CD4-positive, alpha-beta T cell treated with Interleukin-21 for 1 hour (primary cell): ENCODE results near the gene ADCY10.
"Not testable (repeated sequence)": the region's sequence is repeated elsewhere in the genome, so short reads cannot be mapped to it uniquely, and the experiment has no call there.

Experiments
- DNase-seq: peaks from one replicate; pipeline ENCODE4 v3.0.0-alpha.2; 2020

The ADCY10 gene

DNA sequence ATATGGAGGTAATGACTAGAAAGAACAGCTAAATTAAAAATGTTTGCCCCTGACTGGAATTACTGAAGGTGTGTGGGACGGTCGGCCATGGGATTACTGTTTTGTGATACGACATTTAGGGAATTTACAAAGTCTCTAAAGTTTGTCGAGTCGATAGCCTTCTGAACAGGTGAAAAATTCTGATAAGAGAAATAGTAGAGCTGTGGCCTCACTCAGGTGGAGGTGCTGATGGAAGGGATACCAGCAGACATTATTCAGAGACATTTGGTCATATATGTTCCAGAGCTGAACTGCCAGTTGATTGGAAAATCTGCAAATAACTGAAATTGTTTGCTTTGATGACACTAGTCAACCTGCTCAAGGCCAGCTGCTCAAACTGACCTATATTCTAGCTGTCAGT, 71.1 kb downstream of the ADCY10 start:
- DNase-seq, result no peak

DNA sequence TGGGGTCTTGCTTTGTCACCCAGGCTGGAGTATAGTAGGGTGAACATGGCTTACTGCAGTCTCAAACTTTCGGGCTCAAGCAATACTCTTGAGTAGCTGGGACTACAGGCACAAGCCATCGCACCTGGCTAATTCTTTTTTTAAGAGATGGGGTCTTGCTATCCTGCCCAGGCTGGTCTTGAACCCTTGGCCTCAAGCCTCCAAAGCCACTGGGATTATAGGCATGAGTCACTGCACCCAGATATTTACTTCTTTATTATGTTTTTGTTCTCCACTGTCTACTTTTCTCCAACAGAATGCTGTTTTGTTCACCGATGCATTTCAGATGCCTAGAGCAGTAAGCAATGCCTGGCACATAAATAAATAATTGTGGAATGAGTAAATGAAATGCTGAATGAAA, 72.4 kb downstream of the ADCY10 start:
- no peak for DNase-seq

DNA sequence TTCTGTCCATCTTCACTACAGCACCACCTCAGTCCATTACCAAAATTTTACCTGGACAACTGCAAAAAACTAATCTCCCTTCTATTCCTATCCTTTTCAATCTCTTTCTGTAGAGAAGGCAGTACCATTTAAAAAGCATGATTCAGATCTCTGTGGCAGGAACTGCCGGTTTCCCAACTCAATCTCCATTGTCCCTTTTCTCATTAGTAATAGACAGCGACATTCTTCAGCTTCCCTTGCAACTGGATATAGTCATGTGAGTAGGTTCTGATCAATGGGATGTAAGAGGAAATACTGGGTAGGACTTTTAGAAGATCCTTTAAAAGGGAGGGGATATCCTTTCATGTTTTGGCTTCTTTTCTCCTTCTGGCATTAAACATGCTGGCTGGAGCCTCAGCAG, 74.9 kb downstream of the ADCY10 start:
- no peak for DNase-seq

DNA sequence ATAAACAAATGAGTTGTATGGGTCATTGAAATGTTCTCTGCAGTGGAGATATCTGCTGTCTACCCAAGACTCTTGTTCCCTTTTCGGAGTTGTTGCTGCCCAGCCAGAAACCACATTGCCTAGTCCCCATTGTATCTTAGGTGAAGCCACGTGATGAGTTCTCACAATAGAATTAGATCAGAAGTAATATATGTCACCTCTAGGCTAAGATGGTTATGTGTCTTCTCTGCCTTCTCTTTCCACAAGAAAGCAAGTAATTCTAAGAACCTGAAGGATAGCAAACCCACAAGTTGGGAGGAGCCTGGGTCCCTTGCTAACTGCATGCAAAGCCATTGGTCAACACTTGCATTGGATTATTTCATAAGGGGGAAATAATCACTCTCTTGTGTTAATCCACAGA, 76.6 kb downstream of the ADCY10 start:
- no peak for DNase-seq

DNA sequence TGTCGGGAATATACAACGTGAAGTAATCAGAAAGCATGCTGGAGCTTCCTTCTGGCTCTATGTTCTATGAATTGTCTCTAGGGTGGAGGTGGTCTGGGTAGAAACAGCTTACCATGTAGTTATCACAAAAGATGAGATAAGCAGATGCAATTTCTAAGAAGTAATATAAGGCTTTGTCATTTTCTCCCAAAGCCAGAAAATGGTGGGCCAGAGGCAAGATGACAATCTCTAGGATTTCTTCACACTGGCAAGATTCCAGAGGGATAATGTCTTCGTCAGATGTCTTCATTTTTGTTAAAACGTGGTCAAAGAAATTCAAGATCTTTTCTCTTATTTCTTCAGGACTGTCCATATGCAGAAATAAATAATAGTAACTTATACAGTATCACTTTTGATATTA, 77.7 kb downstream of the ADCY10 start:
- DNase-seq, result no peak

DNA sequence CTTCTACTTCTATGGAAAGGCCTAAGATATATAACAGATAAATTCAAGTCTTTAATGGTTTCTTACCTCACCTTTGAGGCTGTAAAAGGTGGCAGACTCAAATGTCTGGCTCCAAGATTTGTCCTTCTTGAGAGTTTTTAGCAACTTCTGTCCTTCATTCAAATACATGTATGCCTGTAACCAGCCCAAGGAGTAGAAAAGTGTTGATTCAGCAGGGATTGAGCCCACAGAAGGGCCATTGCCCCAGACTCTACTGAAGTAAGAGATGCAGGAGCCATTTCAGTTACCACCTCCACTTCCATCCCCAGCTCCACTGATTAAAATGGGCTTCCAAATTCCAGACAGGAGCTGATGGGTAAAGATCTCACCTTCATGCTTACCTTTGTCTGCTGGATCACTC, 80.0 kb downstream of the ADCY10 start:
- no peak for DNase-seq

DNA sequence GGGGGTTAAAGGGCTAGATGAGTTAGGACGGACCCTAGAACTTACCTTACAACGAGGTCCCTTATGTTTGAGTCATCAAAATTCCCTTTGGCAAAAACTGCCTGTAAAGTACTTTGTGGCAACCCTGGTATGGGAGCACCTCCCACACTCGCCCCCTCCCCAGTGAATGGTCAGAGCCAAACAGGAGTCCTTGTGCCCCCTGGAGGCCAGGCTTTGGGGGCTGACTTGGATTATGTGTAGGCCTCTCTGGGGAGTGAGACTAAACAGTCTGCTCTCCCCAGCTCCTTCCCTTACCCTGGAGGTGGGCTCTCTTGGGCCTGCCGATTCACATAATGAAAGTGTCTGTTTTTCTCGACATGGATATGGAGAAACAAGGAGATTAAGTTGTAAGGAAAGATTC, 81.2 kb downstream of the ADCY10 start:
- DNase-seq, result no peak

DNA sequence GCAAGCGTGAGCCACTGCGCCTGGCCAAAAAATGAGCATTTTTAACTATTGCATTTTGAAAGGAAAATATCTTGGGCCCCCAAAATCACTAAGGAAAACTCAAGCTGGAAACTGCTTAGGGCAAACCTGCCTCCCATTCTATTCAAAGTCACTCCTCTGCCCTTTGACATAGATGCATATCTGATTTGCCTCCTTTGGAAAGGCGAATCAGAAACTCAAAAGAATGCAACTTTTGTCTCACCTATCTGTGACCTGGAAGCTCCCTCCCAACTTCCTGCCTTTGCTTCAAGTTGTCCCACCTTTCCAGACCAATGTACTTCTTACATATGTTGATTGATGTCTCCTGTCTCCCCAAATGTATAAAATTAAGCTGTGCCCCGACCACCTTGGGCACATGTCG, 83.3 kb downstream of the ADCY10 start:
- not testable (repeated sequence) for DNase-seq

DNA sequence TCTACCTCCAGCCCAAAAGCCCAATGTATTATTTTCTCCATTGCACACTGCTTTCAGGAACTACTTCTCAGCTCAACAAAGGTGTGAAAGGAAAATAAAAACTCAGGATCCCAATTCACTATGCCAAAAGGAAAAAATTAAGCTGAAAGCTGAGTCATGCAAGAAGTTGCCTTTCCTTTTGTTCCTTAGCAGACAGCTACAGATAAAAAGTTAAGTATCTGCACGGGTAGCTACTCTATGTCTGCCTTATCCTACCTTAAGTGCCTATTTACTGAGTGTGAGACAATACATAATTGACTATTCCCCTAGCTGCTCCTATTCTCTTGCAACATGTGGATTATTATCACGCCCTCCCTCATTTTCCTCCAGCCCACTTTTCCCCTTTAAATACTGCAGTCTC, 84.1 kb downstream of the ADCY10 start:
- no peak for DNase-seq

DNA sequence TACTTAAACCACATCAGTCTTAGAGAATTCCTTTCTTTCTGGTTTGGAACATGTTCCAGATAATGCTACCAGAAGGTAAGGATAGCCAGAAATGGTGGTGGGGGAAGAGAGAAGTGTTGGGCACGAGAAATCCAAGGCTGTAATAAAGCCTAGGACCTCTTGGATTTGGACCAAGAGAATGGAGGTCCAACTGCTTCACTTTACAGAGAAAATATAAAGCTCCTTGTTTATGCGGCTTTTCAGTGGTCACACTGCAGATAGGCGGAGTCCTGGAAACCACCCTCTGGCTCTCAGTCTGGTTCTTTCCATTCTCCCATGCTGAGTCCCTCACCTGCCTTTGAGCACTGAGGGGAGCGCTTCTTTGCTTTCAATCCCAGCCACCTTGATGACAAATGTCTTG, 87.8 kb downstream of the ADCY10 start:
- DNase-seq, result no peak

DNA sequence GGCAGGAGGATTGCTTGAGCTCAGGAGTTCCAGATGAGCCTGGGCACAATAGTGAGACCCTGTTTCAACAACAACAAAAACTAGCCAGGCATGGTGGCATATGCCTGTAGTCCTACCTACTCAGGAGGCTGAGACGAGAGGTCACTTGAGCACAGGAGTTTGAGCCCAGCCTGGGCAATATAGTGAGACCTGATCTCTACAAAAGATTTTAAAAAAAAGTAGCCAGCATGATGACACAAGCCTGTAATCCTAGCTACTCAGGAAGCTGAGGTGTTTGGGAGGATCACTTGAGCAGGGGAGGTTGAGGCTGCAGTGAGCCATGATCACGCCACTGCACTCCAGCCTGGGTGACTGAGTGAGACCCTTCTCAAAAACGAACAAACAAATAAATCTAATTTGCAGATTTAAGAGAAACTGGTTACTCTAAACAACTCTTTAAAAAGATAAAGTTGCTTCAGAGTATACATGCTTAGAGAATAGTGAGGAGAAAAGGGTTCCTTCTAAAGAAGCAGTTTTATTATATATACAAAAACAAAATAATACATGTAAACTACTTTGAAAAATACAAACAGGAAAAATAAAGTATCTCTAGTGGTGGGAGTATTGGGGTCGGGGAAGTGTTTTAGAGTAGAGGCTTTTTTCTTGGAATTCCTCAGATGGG, 88.4 kb downstream of the ADCY10 start:
- DNase-seq, result no peak

DNA sequence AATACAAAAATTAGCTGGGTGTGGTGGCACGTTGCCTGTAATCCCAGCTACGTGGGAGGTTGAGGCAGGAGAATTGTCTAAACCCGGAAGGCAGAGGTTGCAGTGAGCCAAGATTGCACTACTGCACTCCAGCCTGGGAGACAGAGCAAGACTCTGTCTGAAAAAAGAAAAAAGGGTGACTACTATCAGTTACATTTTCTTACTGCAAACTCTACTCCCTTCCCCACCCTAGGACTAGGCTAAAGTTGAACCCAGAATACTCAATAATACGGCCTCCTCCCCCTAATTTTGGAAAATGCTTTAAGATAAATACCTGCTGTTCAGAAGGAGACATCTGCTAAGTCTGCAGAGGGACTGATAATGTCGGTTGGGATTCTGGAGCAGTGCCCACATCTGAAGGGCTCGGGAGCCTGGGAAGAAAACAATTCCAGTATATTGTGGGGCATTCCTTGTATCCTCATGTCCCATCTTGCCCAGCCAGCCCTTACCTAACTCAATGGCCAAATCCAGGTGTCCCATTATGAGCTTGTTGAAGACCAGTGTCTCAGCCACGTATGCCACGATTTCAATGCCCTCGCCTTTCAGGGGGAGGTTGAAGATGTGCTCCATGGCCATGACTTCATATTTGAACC, 89.7 kb downstream of the ADCY10 start:
- DNase-seq, result no peak

DNA sequence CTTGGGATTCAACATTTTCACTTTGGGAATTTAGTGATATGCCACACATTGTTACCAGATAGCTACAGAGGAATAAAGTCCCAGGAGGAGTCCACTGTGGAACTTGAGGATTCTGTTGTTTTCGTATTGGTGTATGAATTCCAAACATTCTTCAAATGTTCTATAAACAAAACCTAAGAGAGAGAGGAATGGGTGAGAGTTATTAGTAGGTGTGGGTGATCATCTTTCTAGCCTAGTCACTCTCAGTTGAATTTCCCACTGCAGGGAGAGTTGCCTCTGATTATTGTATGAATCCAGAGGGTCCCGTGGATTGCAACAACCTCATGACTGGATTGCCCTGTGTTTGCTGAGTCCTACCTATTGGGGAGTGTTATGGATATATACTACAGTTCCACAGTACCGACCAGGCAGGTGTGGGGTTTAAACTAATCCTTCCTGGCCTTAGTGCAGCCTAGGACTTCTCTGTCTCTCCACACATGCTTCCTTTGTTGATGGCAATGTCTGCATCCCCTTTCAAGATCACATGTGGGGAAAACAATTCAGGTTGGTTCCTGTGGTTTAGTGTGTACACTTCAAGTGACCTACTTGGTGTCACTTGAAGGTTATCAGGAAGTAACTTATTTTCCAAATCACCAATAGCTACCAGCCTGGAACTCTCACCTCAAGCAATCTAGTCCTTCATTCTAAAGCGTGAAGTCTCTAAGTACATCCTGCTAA, 91.8 kb downstream of the ADCY10 start:
- no peak for DNase-seq

DNA sequence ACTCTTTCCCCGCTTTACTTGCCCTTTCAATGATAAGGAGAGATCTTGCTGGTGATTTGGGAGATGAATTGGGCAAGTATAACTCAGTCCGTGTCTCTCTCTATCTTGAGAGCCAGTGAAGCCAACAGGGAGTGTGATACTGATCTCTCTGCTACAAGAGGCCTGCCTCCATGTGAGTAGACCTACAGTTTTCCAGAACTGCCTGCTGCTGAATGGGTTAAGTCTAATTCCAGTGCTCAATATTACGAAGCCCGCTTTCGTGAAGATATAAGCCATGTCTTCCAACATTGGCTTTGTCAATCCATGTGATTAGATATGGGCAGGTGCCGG, 92.6 kb downstream of the ADCY10 start:
- DNase-seq, result no peak

DNA sequence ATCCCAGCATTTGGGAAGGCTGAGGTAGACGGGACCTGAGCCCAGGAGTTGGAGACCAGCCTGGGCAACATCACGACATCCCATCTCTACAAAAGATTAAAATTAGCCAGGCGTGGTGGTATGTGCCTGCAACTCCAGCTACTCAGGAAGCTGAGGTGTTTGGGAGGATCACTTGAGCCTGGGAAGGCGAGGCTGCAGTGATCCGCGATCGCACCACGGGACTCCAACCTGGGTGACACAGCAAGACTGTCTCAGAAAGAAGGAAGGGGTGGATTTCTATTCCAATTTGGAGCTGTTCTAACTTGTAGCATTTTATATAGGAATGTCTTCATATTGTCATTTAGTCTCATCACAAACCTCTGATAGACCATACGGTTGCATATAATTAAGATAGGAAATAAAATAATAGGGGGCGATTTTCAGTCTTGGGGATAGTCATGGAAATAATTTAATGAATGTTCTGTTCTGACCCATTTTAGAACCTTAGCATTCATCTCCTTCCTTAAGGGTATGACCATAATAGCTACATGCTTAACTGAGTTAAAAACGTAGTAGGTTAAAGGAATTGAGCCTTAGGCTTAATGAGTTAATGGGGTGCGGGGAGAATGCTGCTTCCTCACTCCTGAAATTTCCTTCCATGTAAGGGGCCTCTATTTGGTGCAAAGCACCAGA, 93.1 kb downstream of the ADCY10 start:
- no peak for DNase-seq

DNA sequence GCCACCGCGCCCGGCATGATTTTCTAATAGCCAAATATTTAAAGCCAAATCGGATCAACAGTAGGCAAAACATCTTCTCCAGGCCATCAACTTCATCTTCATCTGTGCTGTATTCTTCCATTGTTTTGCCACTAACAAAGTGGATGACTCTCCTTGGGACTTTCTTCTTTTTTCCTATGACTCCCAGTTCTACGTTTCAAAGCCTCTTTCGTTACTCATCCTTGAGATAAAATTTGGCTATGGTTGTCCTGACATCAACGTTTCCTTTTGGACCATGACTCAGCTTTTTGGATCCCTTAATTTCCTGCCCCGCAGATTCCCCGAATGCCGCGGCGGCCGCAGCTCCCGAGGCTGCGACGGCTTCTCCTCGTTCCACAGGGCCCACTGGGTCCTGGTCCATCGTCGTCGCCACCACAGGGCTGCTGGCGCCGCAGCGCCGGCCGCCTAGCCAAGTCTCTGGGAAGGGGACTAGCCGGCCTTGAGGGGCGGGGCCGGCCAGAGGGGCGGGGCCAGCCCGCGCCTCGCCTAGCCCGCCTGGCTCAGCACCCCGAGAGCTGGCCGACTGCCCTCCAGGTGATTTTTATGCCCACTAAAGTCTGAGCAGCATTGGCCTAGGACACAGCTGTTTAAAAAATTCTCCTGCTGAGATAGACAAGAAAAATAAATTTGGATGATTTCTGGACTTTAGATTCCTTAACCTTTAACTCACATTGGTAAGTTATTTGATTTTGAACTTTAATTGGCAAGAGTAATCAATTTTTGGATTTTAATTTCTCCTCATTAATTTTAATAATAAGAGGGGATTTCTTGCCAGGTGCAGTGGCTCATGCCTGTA, 93.9 kb downstream of the ADCY10 start:
- DNase-seq, result no peak

DNA sequence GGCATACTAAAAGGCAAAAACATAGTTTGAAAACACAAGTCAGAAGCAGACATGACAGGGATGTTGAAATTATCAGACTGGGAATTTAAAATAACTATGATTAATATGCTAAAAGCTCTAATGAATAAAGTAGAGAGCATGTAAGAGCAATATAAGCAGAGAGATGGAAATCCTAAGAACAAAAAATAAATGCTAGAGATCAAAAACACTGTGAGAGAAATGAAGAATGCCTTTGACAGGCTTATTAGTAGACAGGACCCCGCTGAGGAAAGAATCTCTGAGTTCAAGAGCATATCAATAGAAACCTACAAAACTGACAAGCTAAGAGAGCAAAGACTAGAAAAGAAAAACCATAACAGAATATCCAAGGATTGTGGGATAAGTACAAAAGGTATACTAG, 98.3 kb downstream of the ADCY10 start:
- DNase-seq, result no peak

DNA sequence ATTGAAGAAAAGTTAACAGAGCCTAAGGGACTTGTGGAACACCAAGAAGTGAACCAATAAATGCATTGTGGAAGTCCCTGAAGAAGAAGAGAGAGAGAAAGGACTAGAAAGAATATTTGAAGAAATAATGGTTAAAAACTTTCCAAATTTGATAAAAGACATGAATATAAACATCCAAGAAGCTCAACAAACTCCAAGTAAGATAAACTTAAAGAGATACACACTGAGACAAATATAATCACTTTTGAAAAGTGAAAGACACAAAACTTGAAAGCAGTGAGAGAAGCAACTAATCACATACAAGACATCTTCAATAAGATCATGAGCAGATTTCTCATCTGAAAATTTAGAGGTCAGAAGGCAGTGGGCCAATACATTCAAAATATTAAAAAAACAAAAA, 101.0 kb downstream of the ADCY10 start:
- no peak for DNase-seq

DNA sequence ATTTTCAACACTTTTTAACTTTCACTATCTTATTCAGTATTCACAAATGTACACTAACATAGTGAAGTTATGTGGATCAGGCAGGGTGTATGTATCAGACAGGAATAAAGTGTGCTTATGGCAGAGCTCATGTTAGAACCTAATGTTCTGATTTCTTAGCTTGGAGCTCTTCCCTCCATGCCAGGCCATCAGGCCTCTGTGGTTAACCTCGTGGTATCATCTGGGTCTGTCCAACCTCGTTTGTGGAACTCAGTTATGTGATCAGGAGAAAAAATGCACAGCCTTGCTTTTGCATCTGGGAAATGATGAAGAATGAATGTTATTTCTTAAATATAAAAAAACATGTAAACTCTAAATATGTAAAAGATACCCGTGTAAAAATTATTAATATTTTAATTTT, 105.2 kb downstream of the ADCY10 start:
- no peak for DNase-seq

DNA sequence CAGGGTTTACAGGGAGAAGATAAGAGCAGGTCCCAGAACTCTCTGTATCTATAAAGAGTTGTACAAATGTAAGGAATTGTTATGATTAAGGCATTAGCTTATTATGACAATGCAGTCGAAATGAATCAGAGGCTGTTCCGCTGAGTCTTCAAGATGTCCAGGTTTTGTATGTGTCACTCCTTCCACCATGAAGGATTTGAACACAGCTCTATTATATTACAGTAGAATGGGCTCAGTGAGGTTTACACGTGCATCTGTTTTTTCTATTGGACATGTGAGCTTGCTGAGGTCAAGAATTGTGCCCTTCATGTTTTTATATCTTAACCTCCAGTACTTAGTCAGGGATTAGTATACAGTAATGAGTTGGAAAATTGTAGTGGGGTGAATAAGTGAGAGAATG, 105.8 kb downstream of the ADCY10 start:
- no peak for DNase-seq

DNA sequence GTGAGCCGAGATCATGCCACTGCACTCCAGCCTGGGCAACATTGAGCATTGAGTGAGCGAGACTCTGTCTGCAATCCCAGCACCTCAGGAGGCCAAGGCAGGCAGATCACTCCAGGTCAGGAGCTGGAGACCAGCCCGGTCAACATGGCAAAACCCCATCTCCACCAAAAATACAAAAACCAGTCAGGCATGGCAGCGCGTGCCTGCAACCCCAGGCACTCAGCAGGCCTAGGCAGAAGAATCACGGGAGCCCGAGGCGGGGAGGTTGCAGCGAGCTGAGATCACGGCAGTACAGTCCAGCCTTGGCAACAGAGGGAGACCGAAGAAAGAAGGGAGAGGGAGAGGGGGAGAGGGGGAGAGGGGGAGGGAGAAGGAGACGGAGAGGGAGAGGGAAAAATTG, 107.3 kb downstream of the ADCY10 start:
- not testable (repeated sequence) for DNase-seq

DNA sequence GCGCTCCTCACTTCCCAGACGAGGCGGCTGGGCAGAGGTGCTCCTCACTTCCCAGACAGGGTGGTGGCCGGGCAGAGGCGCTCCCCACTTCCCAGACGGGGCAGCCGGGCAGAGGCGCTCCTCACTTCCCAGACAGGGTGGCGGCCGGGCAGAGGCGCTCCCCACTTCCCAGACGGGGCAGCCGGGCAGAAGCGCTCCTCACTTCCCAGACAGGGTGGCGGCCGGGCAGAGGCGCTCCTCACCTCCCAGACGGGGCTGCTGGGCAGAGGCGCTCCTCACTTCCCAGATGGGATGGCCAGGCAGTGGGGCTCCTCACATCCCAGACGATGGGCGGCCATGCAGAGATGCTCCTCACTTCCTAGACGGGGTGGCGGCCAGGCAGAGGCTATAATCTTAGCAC, 107.7 kb downstream of the ADCY10 start:
- not testable (repeated sequence) for DNase-seq

DNA sequence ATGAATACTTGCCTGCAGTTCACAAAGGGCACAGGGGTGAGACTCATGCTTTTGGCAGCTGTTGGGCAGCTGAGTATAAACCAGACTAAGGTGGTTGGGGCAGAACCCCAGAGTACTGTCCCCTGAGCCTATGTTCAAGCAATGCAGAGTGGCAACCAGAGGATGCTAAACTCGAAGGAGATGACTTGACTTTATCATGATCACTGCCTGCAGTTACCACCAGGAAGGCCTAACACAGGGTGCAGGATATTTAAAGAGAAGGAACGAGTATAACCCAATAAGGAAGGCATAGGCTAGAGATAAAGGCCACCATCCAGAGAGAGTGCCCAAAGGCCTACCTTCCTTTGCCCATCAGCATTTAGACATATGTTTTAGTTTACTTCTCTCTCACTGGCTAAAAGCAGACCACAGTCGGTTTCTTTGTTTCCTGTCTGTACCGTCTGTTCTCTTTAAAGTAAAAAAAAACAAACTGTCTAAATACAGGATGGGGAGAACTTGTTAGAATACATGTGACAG, 108.8 kb downstream of the ADCY10 start:
- peak; percentile 47 for DNase-seq
